Skeletal muscle tissue (tissue), 4 donors: Measurements from ENCODE around the gene AMDHD1. TPM values are rescaled to one million over a fixed set of nuclear protein-coding genes. Genes with fewer than 3 reads are reported as not detected.

Experiments used
- H3K27ac ChIP-seq: one replicate; pipeline ENCODE4 v1.7.0; 2013; ENCODE audit warnings: mild to moderate bottlenecking, low read depth, low read length, inconsistent platforms
- H3K27me3 ChIP-seq, 3 donors: one replicate each; pipeline ENCODE4 v1.7.0; 2013; ENCODE audit warnings: low read length in 3 of 3; ENCODE audit not compliant: control insufficient read depth in 3 of 3, insufficient read depth in 3 of 3
- H3K36me3 ChIP-seq, 3 donors: one replicate each; pipeline ENCODE4 v1.7.0; 2013; ENCODE audit warnings: low read length in 3 of 3; ENCODE audit not compliant: control insufficient read depth in 3 of 3, insufficient read depth in 3 of 3
- H3K4me1 ChIP-seq, 3 donors: one replicate each; pipeline ENCODE4 v1.7.0; 2013; ENCODE audit warnings: low read length in 3 of 3, mild to moderate bottlenecking in 3 of 3; ENCODE audit not compliant: control insufficient read depth in 3 of 3, insufficient read depth in 3 of 3
- H3K4me3 ChIP-seq, 3 donors: one replicate each; pipeline ENCODE4 v1.7.0; 2013; ENCODE audit warnings: low read length in 3 of 3
- H3K9ac ChIP-seq, 3 donors: one replicate each; pipeline ENCODE4 v1.7.0; 2013; ENCODE audit warnings: low read length in 3 of 3, mild to moderate bottlenecking in 3 of 3, moderate library complexity in 2 of 3, low read depth in 1 of 3
- H3K9me3 ChIP-seq, 3 donors: one replicate each; pipeline ENCODE4 v1.7.0; 2013; ENCODE audit warnings: low read length in 3 of 3; ENCODE audit not compliant: control insufficient read depth in 3 of 3
- total RNA-seq: library from RNA; depleted of rRNA; stranded (reverse); fragments of >200 nt; gene quantifications from one replicate; pipeline ENCODE4 v1.2.3, GENCODE V29; 2014
- donor health status: Osteomylitis.

The AMDHD1 gene
- total RNA-seq, 1 donor from 2014 or later = under 0.01 TPM

DNA sequence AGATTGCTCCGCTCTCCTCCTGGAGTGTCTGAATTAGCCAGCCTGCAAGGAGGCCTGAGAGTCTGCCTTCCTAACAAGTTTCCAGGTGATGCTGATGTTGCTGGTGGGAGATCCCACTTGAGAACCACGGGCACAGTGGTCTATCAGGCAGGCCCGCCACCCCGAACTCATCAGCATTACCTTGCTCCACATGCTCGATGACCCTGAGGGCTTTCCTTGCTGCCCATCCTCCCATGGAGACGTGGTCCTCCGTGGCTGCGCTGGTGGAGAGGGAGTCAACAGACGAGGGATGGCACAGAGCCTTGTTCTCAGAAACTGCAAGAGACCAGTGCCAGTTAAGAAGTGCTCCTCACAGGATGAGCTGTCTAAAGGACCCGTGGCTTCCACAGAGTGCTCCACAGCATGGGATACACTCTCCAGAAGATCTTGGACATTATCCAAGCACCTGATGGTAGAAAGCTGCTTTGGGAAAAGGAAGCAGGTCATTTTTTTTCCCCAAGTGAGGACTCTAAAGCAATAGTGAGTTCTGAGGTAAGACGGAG, 34.7 kb downstream of the AMDHD1 start:
- Histone ChIP-seq H3K4me3 (no peak overlapping the region), H3K27ac (no peak overlapping the region), H3K4me1 (no peaks in the 10 kb centered on the region), H3K27me3 (no peaks in the 10 kb centered on the region), H3K9ac (no peak overlapping the region), H3K36me3 (no peaks in the 10 kb centered on the region), H3K9me3 (no peaks in the 10 kb centered on the region)

DNA sequence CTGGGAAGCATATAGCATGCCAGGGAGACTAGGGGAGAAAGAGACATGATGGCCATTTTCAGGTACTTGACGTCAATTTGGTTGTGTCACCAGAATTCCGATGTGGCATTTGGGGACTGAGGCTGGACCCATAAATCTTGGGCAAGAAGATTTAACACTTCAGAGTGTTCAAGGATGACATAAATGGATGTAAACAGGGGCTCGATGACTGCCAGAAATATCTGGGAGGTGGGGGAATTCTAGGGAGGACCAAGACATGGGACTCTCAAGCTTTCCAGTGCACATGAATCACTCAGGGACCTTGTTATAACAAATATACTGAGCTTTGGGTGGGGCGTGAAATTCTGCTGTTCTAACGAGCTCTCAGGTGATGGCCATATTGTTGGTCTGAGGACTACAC, 35.2 kb downstream of the AMDHD1 start:
- Histone ChIP-seq H3K9me3 (no peaks in the 10 kb centered on the region), H3K4me3 (no peak overlapping the region)

DNA sequence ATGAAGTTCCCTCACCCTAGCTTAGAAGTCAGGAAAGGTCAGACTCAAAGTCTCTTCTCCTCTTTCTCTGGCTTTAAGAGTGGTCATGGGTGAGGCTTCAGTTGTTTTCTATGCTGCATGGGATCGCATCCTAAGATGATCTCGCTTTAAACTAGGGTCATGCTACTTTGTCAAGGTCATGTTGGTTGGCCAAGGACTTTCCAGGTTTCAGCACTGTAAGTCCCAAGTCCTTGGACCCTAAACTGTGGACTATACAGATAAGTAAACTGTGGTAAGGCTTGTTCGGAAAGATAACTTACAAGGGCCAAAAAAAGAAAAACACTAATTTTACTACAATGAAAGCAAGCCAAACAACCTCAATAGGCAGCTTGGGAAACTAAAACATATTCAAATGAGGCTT, 35.6 kb downstream of the AMDHD1 start:
- Histone ChIP-seq H3K4me1 (no peaks in the 10 kb centered on the region), H3K9me3 (no peaks in the 10 kb centered on the region), H3K27me3 (no peaks in the 10 kb centered on the region), H3K4me3 (no peak overlapping the region), H3K27ac (no peak overlapping the region), H3K9ac (no peak overlapping the region), H3K36me3 (no peaks in the 10 kb centered on the region)

More for the DNA sequence above, 35.2 kb downstream of the AMDHD1 start:
- Histone ChIP-seq H3K36me3 (no peaks in the 10 kb centered on the region), H3K27ac (no peak overlapping the region), H3K27me3 (no peaks in the 10 kb centered on the region), H3K9ac (no peak overlapping the region), H3K4me1 (no peaks in the 10 kb centered on the region)

DNA sequence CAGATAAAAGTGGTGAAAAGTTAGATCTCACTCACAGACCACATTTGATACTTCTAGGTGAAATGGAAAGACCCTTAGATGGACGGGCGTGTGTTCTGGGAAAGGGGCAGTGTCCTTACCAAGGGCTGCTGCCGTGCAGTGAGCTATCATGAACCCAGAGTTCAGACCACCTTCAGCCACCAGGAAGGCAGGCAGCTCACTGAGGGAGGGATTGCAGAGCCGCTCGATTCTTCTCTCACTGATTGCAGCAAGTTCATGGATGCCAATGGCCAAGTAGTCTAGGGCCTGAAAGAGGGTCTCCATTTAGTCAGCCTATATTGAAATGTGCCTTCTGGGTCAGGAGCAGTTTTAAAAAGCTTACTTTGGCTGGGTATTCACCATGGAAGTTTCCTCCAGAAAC, 37.3 kb downstream of the AMDHD1 start:
- Histone ChIP-seq H3K4me1 (no peaks in the 10 kb centered on the region), H3K36me3 (no peaks in the 10 kb centered on the region), H3K4me3 (no peak overlapping the region), H3K27ac (no peak overlapping the region), H3K9me3 (no peaks in the 10 kb centered on the region), H3K9ac (no peak overlapping the region), H3K27me3 (no peaks in the 10 kb centered on the region)

DNA sequence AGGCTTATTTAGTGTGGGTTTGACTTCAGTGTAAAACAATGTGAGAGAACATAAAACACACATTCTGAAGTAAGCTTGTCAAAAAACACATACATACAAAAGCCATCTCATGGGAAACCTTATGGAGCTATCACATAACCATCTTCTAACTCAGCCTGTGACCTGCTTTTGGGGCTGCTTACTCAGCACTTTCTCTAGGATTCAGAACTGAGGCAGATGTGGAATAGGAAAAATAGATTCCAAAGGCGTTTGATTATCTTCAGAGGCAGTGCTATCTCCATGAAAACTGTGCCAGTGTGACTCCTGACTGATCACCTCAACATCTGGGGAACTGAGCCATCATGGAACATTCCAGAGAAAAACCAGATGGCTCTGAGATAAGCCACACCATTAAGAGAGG, 39.5 kb downstream of the AMDHD1 start:
- H3K27ac ChIP-seq = no peak overlapping the region
- no peak overlapping the region for H3K4me3 ChIP-seq
- no peaks in the 10 kb centered on the region for H3K4me1 ChIP-seq
- H3K9me3 ChIP-seq = no peaks in the 10 kb centered on the region
- no peak overlapping the region for H3K9ac ChIP-seq
- H3K27me3 ChIP-seq = no peaks in the 10 kb centered on the region
- no peaks in the 10 kb centered on the region for H3K36me3 ChIP-seq

- no peak overlapping the region for H3K27ac ChIP-seq
Observed at GRCh38 chr12:95984682-95985081, 41.6 kb downstream of the AMDHD1 start.

DNA sequence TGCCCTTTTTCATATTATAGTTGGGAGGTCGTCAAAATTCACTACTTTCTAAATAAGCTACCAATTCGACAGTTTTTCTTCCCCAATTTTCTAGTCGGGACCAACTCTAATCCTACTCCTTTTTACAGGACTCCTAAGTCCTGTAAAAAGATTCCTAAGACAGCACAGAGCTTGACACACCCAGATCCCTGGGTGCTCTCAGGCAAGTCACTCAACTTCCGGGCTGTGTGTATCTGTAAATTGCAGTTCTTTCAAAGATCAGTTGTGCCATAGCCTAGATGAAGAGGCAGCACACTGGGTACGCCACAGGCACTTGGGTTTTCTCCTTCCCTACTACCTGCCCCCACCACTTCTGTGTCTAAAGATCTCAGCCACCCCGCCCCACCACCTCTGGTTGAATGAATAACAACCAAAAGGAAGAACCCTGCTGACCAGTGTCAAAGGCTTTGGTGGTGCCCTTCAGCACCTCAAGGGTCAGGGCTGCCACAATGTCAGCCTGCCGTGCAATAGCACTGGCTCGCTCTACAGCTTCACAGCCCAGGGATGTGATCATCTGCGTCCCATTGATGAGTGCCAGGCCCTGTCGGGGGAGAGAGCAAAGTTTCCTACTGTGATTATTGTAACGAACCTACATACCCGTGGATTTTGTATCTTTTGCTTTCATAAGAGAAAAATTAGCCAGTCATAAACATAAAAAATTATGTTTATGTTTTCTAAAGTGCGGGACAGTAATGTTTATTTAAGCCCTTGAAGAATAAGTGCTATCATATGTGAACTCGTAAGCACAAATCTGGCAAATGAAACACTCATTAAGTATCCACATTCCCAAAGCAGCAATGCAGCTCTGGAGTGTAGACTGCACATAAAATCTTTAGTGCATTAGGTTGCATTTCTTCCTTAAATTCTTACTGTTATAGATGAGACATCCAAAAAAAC, 43.8 kb downstream of the AMDHD1 start:
- H3K4me1 ChIP-seq = no peaks in the 10 kb centered on the region
- no peak overlapping the region for H3K4me3 ChIP-seq
- H3K9me3 ChIP-seq = no peaks in the 10 kb centered on the region
- H3K9ac ChIP-seq = no peak overlapping the region
- no peaks in the 10 kb centered on the region for H3K36me3 ChIP-seq
- H3K27ac ChIP-seq = no peak overlapping the region
- H3K27me3 ChIP-seq = no peaks in the 10 kb centered on the region

More at GRCh38 chr12:95984682-95985081, 41.6 kb downstream of the AMDHD1 start:
- Histone ChIP-seq H3K4me1 (no peaks in the 10 kb centered on the region), H3K4me3 (no peak overlapping the region), H3K36me3 (no peaks in the 10 kb centered on the region), H3K27me3 (no peaks in the 10 kb centered on the region), H3K9ac (no peak overlapping the region), H3K9me3 (no peaks in the 10 kb centered on the region)

- Histone ChIP-seq H3K9ac (no peak overlapping the region), H3K27ac (no peak overlapping the region), H3K4me3 (no peak overlapping the region), H3K27me3 (no peaks in the 10 kb centered on the region), H3K4me1 (no peaks in the 10 kb centered on the region), H3K36me3 (no peaks in the 10 kb centered on the region), H3K9me3 (no peaks in the 10 kb centered on the region)
Observed at GRCh38 chr12:95988506-95989275, 45.6 kb downstream of the AMDHD1 start.

GRCh38 chr12:95989504-95990123, 46.5 kb downstream of the AMDHD1 start:
- no peaks in the 10 kb centered on the region for H3K9me3 ChIP-seq
- no peak overlapping the region for H3K9ac ChIP-seq
- H3K36me3 ChIP-seq = no peaks in the 10 kb centered on the region
- H3K4me3 ChIP-seq = no peak overlapping the region
- no peaks in the 10 kb centered on the region for H3K4me1 ChIP-seq
- H3K27ac ChIP-seq = no peak overlapping the region
- no peaks in the 10 kb centered on the region for H3K27me3 ChIP-seq
